Fibroblast of villous mesenchyme (primary cell): ENCODE results near the gene RBM4B. TPM values are rescaled to one million over a fixed set of nuclear protein-coding genes. Genes with fewer than 3 reads are reported as not detected.

Experiments used
- DNase-seq: peaks from one replicate; pipeline ENCODE4 v3.0.0-alpha.2; 2010; ENCODE audit warnings: low read depth
- H3K4me3 ChIP-seq: 2 replicates; pipeline ENCODE4 v1.5.1; 2011; ENCODE audit warnings: low read depth, mild to moderate bottlenecking, low read length
- total RNA-seq: library from RNA; depleted of rRNA; stranded (reverse); fragments of >200 nt; gene quantifications from 2 replicates; pipeline ENCODE4 v1.2.3, GENCODE V29; 2012
- TF ChIP-seq, protein P1 (sequence below): IDR thresholded peaks from 2 replicates; pipeline ENCODE4 v1.5.1; 2012; ENCODE audit warnings: low read depth, mild to moderate bottlenecking, low read length; ENCODE audit not compliant: insufficient read depth

RBM4B gene
- total RNA-seq, 1 donor, result 27.2 TPM

DNA sequence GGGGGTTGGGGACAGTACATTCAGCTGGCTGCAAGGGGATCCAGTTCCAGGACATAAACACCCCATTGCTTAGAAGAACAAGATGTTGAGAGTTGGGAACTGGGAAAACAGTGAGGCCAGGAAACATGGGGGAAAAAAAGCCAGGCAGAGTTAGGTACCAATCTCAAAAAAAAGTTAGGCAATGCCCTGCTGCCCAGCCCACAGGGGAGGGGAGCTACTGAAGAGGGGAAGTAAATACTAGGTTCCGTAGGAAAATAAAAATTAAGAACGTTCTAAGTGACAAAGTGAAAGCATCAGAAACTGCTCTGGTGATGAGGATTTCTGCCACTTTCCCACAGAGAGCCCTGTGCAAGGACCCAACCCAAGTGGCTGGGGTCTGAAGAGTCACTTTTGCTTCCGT lies 39.3 kb upstream of the RBM4B start:
- no peak overlapping the region for H3K4me3 ChIP-seq
- TF ChIP-seq, protein P1, sequence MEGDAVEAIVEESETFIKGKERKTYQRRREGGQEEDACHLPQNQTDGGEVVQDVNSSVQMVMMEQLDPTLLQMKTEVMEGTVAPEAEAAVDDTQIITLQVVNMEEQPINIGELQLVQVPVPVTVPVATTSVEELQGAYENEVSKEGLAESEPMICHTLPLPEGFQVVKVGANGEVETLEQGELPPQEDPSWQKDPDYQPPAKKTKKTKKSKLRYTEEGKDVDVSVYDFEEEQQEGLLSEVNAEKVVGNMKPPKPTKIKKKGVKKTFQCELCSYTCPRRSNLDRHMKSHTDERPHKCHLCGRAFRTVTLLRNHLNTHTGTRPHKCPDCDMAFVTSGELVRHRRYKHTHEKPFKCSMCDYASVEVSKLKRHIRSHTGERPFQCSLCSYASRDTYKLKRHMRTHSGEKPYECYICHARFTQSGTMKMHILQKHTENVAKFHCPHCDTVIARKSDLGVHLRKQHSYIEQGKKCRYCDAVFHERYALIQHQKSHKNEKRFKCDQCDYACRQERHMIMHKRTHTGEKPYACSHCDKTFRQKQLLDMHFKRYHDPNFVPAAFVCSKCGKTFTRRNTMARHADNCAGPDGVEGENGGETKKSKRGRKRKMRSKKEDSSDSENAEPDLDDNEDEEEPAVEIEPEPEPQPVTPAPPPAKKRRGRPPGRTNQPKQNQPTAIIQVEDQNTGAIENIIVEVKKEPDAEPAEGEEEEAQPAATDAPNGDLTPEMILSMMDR, result no peak
- no peak for DNase-seq

DNA sequence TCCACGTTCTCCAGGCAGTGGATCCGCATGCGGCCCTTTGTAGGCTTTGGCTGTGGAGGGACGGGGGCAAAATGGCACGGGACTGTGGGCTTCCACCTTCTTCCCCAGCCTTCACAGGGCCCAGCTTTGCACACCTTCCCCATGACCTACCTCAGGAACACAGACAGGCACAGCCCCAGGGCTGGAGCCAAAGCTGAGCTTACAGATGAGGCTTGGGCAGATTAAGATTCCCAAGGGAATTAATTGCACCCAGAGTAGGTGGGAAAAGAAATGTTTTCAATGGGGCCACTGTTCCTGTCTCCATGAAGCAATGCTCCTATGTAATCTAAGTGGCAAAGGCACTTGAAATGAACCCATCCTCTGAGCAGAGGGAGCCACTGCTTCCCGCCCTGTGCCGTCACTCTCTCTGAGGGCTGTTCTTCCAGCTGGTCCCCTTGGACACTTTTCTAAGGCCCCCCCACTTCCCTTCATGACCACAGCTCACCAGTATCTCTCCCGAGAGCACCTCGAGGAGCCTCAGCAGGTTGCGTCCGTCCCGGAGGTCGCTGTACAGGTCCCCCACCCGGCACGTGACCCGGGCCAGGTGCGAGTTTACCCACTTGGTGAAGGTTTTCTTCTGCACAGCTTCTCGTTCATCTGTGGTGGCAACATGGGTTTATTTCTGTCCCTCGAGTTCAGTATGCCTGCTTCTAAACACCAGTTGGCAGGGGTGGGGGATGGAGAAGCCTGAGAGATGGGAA lies 37.8 kb upstream of the RBM4B start:
- no peak overlapping the region for H3K4me3 ChIP-seq
- TF ChIP-seq, protein P1, result no peak
- no peak for DNase-seq

DNA sequence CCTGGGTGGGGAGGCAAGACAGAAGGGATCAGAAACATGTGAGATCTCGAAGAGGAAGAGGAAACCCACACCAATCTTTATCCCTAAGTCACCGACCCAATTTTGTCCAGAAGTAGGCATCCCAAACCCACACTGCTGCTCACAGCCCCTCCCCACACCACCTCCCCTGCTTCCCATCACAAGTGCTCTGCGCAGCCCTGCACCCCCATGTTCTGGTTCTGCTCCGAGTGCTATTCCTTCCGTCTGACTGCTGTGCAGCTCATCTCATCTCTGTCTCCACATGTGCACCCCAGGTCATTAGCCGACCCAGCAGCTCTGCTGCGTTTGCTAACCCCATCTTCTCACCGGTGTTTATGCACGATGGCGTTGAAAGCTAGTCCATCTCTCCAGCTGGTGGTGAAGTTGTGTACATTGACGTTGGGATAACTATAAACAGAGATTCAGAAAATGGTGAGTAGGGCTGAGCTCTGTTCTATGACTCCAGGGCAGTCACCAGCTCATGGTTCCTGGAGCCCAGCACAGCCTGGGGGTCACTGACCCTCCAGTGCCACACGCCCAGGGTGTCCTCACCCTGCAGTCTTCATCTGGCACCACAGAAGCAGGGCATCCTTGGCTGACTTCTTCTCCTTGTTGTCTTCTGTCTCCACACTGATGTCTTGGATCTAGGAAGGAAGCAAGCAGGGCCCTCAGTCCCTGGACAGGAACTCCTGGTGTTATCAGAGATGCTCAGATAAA lies 36.2 kb upstream of the RBM4B start:
- no peak overlapping the region for H3K4me3 ChIP-seq
- no peak for DNase-seq
- TF ChIP-seq, protein P1, result no peak

DNA sequence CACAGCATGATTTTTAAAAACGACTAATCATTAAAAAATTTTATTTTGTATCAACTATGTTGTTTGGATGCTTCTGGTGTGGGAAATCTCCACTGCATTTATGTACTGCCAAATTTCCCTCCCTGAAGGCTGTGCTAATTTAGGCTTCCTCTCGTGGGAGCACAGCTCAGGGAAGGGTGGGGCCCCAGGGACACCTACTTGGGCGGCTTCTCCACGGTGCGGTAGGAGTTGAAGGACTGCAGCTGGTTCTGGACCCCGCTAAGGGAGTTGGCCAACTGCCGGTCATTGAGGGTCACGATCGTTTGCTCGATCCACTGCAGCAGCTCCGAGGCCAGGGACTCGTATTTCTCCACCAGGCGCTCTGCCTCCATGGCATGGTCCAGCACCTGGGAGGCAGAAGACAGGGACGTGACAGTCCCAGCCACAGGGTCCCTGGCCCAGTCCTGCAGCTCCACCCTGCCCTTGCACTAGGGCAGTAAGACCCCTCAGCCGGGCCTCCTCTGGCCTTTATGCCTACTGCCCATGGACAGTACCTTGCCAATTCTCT lies 32.8 kb upstream of the RBM4B start:
- DNase-seq, result no peak
- H3K4me3 ChIP-seq, result no peak overlapping the region
- TF ChIP-seq, protein P1, result no peak

DNA sequence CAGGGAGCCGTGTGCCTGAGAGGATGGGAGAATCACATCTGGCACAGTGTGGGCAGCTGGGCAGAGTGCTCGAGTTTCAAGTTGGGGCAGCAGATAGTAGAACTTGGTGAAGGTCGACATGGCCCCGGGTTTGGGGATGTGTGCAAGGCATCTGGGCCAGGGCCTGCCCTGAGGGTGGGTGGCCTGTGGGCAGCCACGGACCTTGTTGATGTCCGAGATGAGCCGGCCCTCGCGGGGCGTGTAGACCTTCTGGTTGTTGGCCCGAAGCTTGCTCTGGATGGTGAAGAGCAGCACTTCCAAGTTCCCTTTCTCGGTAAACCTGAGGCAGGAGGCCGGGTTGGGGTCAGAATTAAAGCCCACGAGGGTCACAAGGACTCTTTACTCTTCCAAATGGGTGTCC lies 31.0 kb upstream of the RBM4B start:
- TF ChIP-seq, protein P1, result no peak
- H3K4me3 ChIP-seq, result no peak overlapping the region
- no peak for DNase-seq

DNA sequence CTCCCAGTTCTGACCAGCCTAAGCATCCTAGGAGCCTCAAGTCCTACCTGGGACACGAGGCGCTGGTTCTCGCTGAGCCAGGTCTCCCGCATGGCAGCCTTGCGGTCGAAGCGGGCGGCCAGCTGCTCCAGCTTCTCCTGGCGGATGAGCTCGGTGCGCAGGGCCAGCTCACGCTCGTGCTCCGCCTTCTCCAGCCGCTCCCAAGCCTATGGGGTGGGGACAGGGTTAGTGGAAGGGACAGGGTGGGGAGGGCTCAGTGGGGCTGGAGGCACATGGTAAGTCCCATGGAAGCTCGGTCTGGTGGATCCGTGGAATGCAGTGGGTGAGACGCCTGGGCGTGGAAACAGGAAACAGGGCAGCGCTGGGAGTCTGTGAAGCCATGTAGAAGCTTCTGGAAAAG lies 30.4 kb upstream of the RBM4B start:
- no peak for DNase-seq
- TF ChIP-seq, protein P1, result no peak
- no peak overlapping the region for H3K4me3 ChIP-seq
